HepG2 (cell line): ENCODE results near the gene NELFB. TPM values are rescaled to one million over a fixed set of nuclear protein-coding genes. Genes with fewer than 3 reads are reported as not detected.

Source experiments
- BCL6 ChIP-seq: IDR thresholded peaks from 2 replicates; pipeline ENCODE4 v1.6.1; 2016; ENCODE audit warnings: missing genetic modification reagents, missing compliant biosample characterization
- IRF9 ChIP-seq: sonication (generic); formaldehyde crosslinking; IDR thresholded peaks from 2 replicates; pipeline ENCODE4 v1.8.0; 2022; ENCODE audit warnings: missing genetic modification reagents, mild to moderate bottlenecking, borderline replicate concordance
- MAFF ChIP-seq: IDR thresholded peaks from 2 replicates; pipeline ENCODE4 v1.6.1; 2011; ENCODE audit warnings: low read depth, low read length, improper control_type of control experiment
- RARG ChIP-seq: sonication (generic); formaldehyde crosslinking; IDR thresholded peaks from 2 replicates; pipeline ENCODE4 v1.4.0; 2020; ENCODE audit warnings: low read depth, mild to moderate bottlenecking, missing genetic modification reagents
- SYNCRIP ChIP-seq: fragments of 200-400 bp; formaldehyde crosslinking; IDR thresholded peaks from 2 replicates; pipeline ENCODE4 v1.6.1; 2018; ENCODE audit warnings: mild to moderate bottlenecking, low read depth, low read length; ENCODE audit not compliant: insufficient read depth
- TEAD3 ChIP-seq: optimal IDR thresholded peaks from 2 replicates; pipeline ENCODE3; 2016; ENCODE audit warnings: borderline replicate concordance
- THAP8 ChIP-seq: sonication (generic); formaldehyde crosslinking; IDR thresholded peaks from 2 replicates; pipeline ENCODE4 v1.5.1; 2020; ENCODE audit warnings: missing genetic modification reagents, mild to moderate bottlenecking, borderline replicate concordance
- ZMYM3 ChIP-seq: sonication (generic); formaldehyde crosslinking; IDR thresholded peaks from 2 replicates; pipeline ENCODE4 v1.5.1; 2020; ENCODE audit warnings: mild to moderate bottlenecking, missing genetic modification reagents
- ZNF407 ChIP-seq: sonication (generic); formaldehyde crosslinking; IDR thresholded peaks from one replicate; pipeline ENCODE4 v1.5.1; 2020; ENCODE audit warnings: mild to moderate bottlenecking, missing genetic modification reagents; ENCODE audit errors: not compliant biosample characterization
- ZNF543 ChIP-seq: sonication (generic); formaldehyde crosslinking; IDR thresholded peaks from 2 replicates; pipeline ENCODE4 v1.4.0; 2020; ENCODE audit warnings: mild to moderate bottlenecking, missing genetic modification reagents
- ZNF713 ChIP-seq: sonication (generic); formaldehyde crosslinking; IDR thresholded peaks from 2 replicates; pipeline ENCODE4 v1.4.0; 2020; ENCODE audit warnings: mild to moderate bottlenecking, missing genetic modification reagents
- ZUFSP ChIP-seq: sonication (generic); formaldehyde crosslinking; IDR thresholded peaks from 2 replicates; pipeline ENCODE4 v1.9.0; 2021; ENCODE audit warnings: missing genetic modification reagents, mild to moderate bottlenecking, borderline replicate concordance
- ZXDC ChIP-seq: sonication (generic); formaldehyde crosslinking; IDR thresholded peaks from 2 replicates; pipeline ENCODE4 v1.5.0; 2020; ENCODE audit warnings: mild to moderate bottlenecking, missing genetic modification reagents
- polyA plus RNA-seq, 8 experiments: library from polyadenylated mRNA; depleted of rRNA in 3 of 8; stranded (reverse) in 7 of 8; unstranded in 1 of 8; fragments of >200 nt; fragmentation: Illumina TruSeq in 4 of 8; extraction: Trizol in 4 of 8; gene quantifications; 2 replicates each; pipeline versions ENCODE4 v1.2.1 to v1.2.3, GENCODE V29; 2011 to 2016; ENCODE audit warnings: low read depth in 4 of 8, missing spikeins in 1 of 8, mixed read lengths in 1 of 8; ENCODE audit not compliant: insufficient read depth in 1 of 8
- total RNA-seq, 5 experiments: library from RNA; depleted of rRNA; stranded (reverse); fragments of >200 nt; fragmentation: Illumina TruSeq; extraction: Trizol; gene quantifications; 2 replicates each; pipeline ENCODE4 v1.2.3, GENCODE V29; 2016; ENCODE audit warnings: low read depth in 1 of 5

Gene NELFB
- total and polyA plus RNA-seq, 2 of the 13 experiments (the other 11 are each of a cell fraction or from before 2014, with no cell fraction given): 26.5 to 45.8 TPM

- TF ChIP-seq ZNF407 (CRISPR knock-in tag) (no peak), ZUFSP (CRISPR knock-in tag) (no peak), RARG (CRISPR knock-in tag) (no peak), SYNCRIP (no peak), ZNF543 (no peak; the same call in 1 of the 2 replicates), ZNF713 (no peak), ZMYM3 (CRISPR knock-in tag) (peak; percentile 83), IRF9 (CRISPR knock-in tag) (0 out of 2 replicates have a peak, but pooled peaks have one; percentile 13), THAP8 (CRISPR knock-in tag) (0 out of 2 replicates have a peak, but pooled peaks have one; percentile 44), TEAD3 (no peak), BCL6 (CRISPR knock-in tag) (no peak), MAFF (no peak), ZXDC (no peak)
These were observed 19.5 kb upstream of the NELFB start (continued) for GRCh38 chr9:137235424-137236237.
